Astrocyte (in vitro differentiated cells and primary cell): ENCODE measurements around the gene SLC8A3.

Source experiments
- CTCF ChIP-seq: IDR thresholded peaks from 2 replicates; pipeline ENCODE4 v1.5.1; 2011; ENCODE audit warnings: low read depth, mild to moderate bottlenecking, inconsistent platforms, low read length, moderate library complexity; ENCODE audit not compliant: insufficient read depth
- EZH2 ChIP-seq: IDR thresholded peaks from 2 replicates; pipeline ENCODE4 v1.6.1; 2012; ENCODE audit warnings: mild to moderate bottlenecking, low read length, inconsistent platforms; ENCODE audit not compliant: insufficient read depth

- TF ChIP-seq CTCF: no peak
- no peak for TF ChIP-seq EZH2
Measured at GRCh38 chr14:70000601-70001000, 188.2 kb downstream of the SLC8A3 start.
